Transverse colon (tissue), 4 donors: ENCODE data around the gene MED27. TPM values are rescaled to one million over a fixed set of nuclear protein-coding genes. Genes with fewer than 3 reads are reported as not detected.

ENCODE experiments used
- DNase-seq: peaks from one replicate; pipeline ENCODE4 v3.0.0-alpha.2; 2019
- H3K27ac ChIP-seq, 4 donors: fragments of 200-600 bp; sonication (generic); 2 replicates each; pipeline ENCODE4 v1.5.1; 2016 to 2018; ENCODE audit warnings: inconsistent platforms in 4 of 4
- H3K27me3 ChIP-seq: fragments of 200-600 bp; sonication (generic); 2 replicates; pipeline ENCODE4 v1.5.1; 2017; ENCODE audit warnings: inconsistent platforms
- H3K36me3 ChIP-seq, 4 donors: fragments of 200-600 bp; sonication (generic); 2 replicates each; pipeline ENCODE4 v1.5.1; 2017 to 2019; ENCODE audit warnings: inconsistent platforms in 4 of 4
- H3K4me1 ChIP-seq, 4 donors: fragments of 200-600 bp; sonication (generic); 2 replicates each; pipeline ENCODE4 v1.5.1; 2017 to 2020; ENCODE audit warnings: inconsistent platforms in 4 of 4
- H3K4me3 ChIP-seq, 4 donors: fragments of 200-600 bp; sonication (generic); 1 replicate in 1 of 4; 2 replicates in 3 of 4; pipeline versions ENCODE4 v1.5.1 to v1.6.1; 2017 to 2019; ENCODE audit warnings: inconsistent platforms in 4 of 4
- H3K9me3 ChIP-seq, 2 donors: fragments of 200-600 bp; sonication (generic); 2 replicates each; pipeline ENCODE4 v1.5.1; 2017 to 2019; ENCODE audit warnings: inconsistent platforms in 2 of 2
- CTCF ChIP-seq, 5 experiments: fragments of 200-600 bp in 3 of 5; fragments of 450-650 bp in 2 of 5; sonication (generic) in 3 of 5; IDR thresholded peaks; 1 replicate in 2 of 5; 2 replicates in 3 of 5; pipeline ENCODE4 v1.5.1; 2016 to 2017; ENCODE audit warnings: antibody characterized with exemption in 5 of 5, inconsistent platforms in 3 of 5, mild to moderate bottlenecking in 2 of 5, moderate library complexity in 1 of 5
- EP300 ChIP-seq: sonication (generic); formaldehyde crosslinking; IDR thresholded peaks from one replicate; pipeline ENCODE4 v1.6.1; 2017; ENCODE audit warnings: antibody characterized with exemption, low read depth
- POLR2A ChIP-seq: fragments of 450-650 bp; IDR thresholded peaks from one replicate; pipeline ENCODE4 v1.6.1; 2016; ENCODE audit warnings: antibody characterized with exemption, mild to moderate bottlenecking, moderate library complexity
- POLR2AphosphoS5 ChIP-seq, 3 donors: sonication (generic); formaldehyde crosslinking; IDR thresholded peaks; one replicate each; pipeline ENCODE4 v1.6.1; 2016; ENCODE audit warnings: antibody characterized with exemption in 3 of 3
- WGBS, 2 donors: methylation state at CpG; one replicate each; pipeline ENCODE4 v1.1.5; 2018; ENCODE audit warnings: low coverage in 1 of 2; 5-methylcytosine and 5-hydroxymethylcytosine counted together
- in situ Hi-C, 4 donors: fragments of 200-750 bp; cut with MboI; loops; one replicate each; pipeline versions ENCODE4 v1.15.0 to v1.15.1; 2017; ENCODE audit warnings: low sequenced_read_pairs in 3 of 4, low pct_ligation_motif_present in 1 of 4, low pct_unique_long_range_greater_than_20kb in 1 of 4
- intact Hi-C: fragments of 100-400 bp; cut with DNase I; formaldehyde crosslinking; loops from one replicate; pipeline ENCODE4 v1.15.1; 2023; ENCODE audit warnings: low total_unique reads
- total RNA-seq, 4 donors: library from RNA; depleted of rRNA; stranded (reverse); fragments of >200 nt; gene quantifications; one replicate each; pipeline ENCODE4 v1.1.0, GENCODE V29; 2016

MED27 gene
- total RNA-seq, 4 donors from 2014 or later = 2.6 to 12.6 (median 7.1) TPM

- H3K27ac ChIP-seq = no peak overlapping the region
- no peaks in the 10 kb centered on the region for H3K9me3 ChIP-seq
- in situ Hi-C loops = loop anchor here in 1 of 4 donors (25.0 kb wide), 1 partner anchor 321 kb away; no protein-coding TSS in a partner anchor
- H3K36me3 ChIP-seq = no peaks in the 10 kb centered on the region
- intact Hi-C loops = no loop called here
- WGBS, 2 donors = 61 to 79% methylated on average over 6 to 7 of the region's 7 CpGs
- no peaks in the 10 kb centered on the region for H3K4me1 ChIP-seq
- no peak overlapping the region for H3K4me3 ChIP-seq
- TF ChIP-seq EP300 (no peak), CTCF (IDR thresholded peaks at IDR 0.05) (no peak), POLR2AphosphoS5 (IDR thresholded peaks at IDR 0.05) (no peak), POLR2A (no peak)
- H3K27me3 ChIP-seq = peaks cover 17% of the 10 kb centered on the region
- no peak for DNase-seq
Measured at GRCh38 chr9:132108728-132109127, 29.1 kb upstream of the MED27 start.

- Histone ChIP-seq H3K4me1 (no peaks in the 10 kb centered on the region), H3K9me3 (no peaks in the 10 kb centered on the region), H3K27me3 (peaks cover 24% of the 10 kb centered on the region), H3K4me3 (no peak overlapping the region), H3K36me3 (no peaks in the 10 kb centered on the region), H3K27ac (no peak overlapping the region)
- in situ Hi-C loops (loop anchor here in 1 of 4 donors (25.0 kb wide), 1 partner anchor 313 kb away; no protein-coding TSS in a partner anchor), intact Hi-C loops (loop anchor here (5.0 kb wide), 1 partner anchor 1192 kb away; no protein-coding TSS in a partner anchor)
- WGBS, 2 donors = 40 to 61% methylated on average over 4 to 8 of the region's 8 CpGs
- DNase-seq = no peak
- no peak for TF ChIP-seq CTCF (IDR thresholded peaks at IDR 0.05)
- no peak for TF ChIP-seq EP300
- TF ChIP-seq POLR2A = no peak
- TF ChIP-seq POLR2AphosphoS5 (IDR thresholded peaks at IDR 0.05) = no peak
Measured at GRCh38 chr9:132099741-132100407, 20.2 kb upstream of the MED27 start.

GRCh38 chr9:132099167-132099566 is 19.5 kb upstream of the MED27 start:
- Histone ChIP-seq H3K36me3 (no peaks in the 10 kb centered on the region), H3K4me3 (no peak overlapping the region), H3K4me1 (no peaks in the 10 kb centered on the region), H3K9me3 (no peaks in the 10 kb centered on the region), H3K27me3 (peaks cover 29% of the 10 kb centered on the region), H3K27ac (no peak overlapping the region)
- WGBS, 2 donors = 74 to 78% methylated on average over 7 of the region's 7 CpGs
- DNase-seq = no peak
- no peak for TF ChIP-seq EP300
- no peak for TF ChIP-seq CTCF (IDR thresholded peaks at IDR 0.05)
- TF ChIP-seq POLR2AphosphoS5 (IDR thresholded peaks at IDR 0.05) = no peak
- TF ChIP-seq POLR2A = no peak
- in situ Hi-C loops = no loop called here
- intact Hi-C loops = loop anchor here (5.0 kb wide), 1 partner anchor 1193 kb away; no protein-coding TSS in a partner anchor

- no peaks in the 10 kb centered on the region for H3K4me1 ChIP-seq
- no peak overlapping the region for H3K27ac ChIP-seq
- in situ Hi-C loops = no loop called here
- H3K36me3 ChIP-seq = no peaks in the 10 kb centered on the region
- intact Hi-C loops = no loop called here
- no peak for TF ChIP-seq CTCF (IDR thresholded peaks at IDR 0.05)
- no peak for TF ChIP-seq EP300
- no peak for TF ChIP-seq POLR2AphosphoS5 (IDR thresholded peaks at IDR 0.05)
- TF ChIP-seq POLR2A = no peak
- 43 to 53% methylated on average over 1 to 2 of the region's 2 CpGs for WGBS, 2 donors
- DNase-seq = no peak
- no peaks in the 10 kb centered on the region for H3K9me3 ChIP-seq
- H3K27me3 ChIP-seq = peaks cover 32% of the 10 kb centered on the region
- H3K4me3 ChIP-seq = no peak overlapping the region
Measured at GRCh38 chr9:132094314-132094791, 14.7 kb upstream of the MED27 start.
